SH-SY5Y (cell line): ENCODE data around the gene SPOUT1.

ENCODE experiments used
- GATA2 ChIP-seq: IDR thresholded peaks from 2 replicates; pipeline ENCODE4 v1.6.1; 2011; ENCODE audit warnings: mild to moderate bottlenecking, low read depth, low read length
- GATA3 ChIP-seq: IDR thresholded peaks from 2 replicates; pipeline ENCODE4 v1.6.1; 2011; ENCODE audit warnings: low read depth, mild to moderate bottlenecking, low read length, moderate library complexity

GRCh38 chr9:128841694-128842492 is 12.3 kb upstream of the SPOUT1 start:
- no peak for TF ChIP-seq GATA2
- no peak for TF ChIP-seq GATA3
